GM12891 (cell line): Measurements from ENCODE around the gene G3BP2.
A peak's percentile ranks its signal among the peaks of the same experiment; 100 is the strongest.
"Not testable (repeated sequence)": the region's sequence is repeated elsewhere in the genome, so short reads cannot be mapped to it uniquely, and the experiment has no call there.

Experiments used
- DNase-seq: peaks from one replicate; pipeline ENCODE4 v3.0.0; 2011; ENCODE audit warnings: low spot score; ENCODE audit not compliant: insufficient read length
- FAIRE-seq: peaks from 2 replicates; lab custom pipeline; 2011; peaks lifted over from hg19 to GRCh38; lab: Jason Lieb, UNC
- PAX5 ChIP-seq: IDR thresholded peaks from 2 replicates; pipeline ENCODE4 v1.6.1; 2011; ENCODE audit warnings: low read length, moderate library complexity, mild to moderate bottlenecking; ENCODE audit not compliant: insufficient read depth, severe bottlenecking
- POLR2A ChIP-seq: IDR thresholded peaks from 2 replicates; pipeline ENCODE4 v1.6.1; 2011; ENCODE audit warnings: low read depth, low read length, control low read depth
- POLR2AphosphoS5 ChIP-seq: IDR thresholded peaks from 2 replicates; pipeline ENCODE4 v1.6.1; 2011; ENCODE audit warnings: low read depth, low read length, control low read depth
- POU2F2 ChIP-seq: IDR thresholded peaks from 2 replicates; pipeline ENCODE4 v1.6.1; 2011; ENCODE audit warnings: low read depth, mild to moderate bottlenecking, control low read depth, low read length, moderate library complexity
- SPI1 ChIP-seq: IDR thresholded peaks from 2 replicates; pipeline ENCODE4 v1.6.1; 2011; ENCODE audit warnings: low read depth, low read length, control low read depth
- TAF1 ChIP-seq: IDR thresholded peaks from 2 replicates; pipeline ENCODE4 v1.6.1; 2011; ENCODE audit warnings: low read depth, low read length, control low read depth

The G3BP2 gene

DNA sequence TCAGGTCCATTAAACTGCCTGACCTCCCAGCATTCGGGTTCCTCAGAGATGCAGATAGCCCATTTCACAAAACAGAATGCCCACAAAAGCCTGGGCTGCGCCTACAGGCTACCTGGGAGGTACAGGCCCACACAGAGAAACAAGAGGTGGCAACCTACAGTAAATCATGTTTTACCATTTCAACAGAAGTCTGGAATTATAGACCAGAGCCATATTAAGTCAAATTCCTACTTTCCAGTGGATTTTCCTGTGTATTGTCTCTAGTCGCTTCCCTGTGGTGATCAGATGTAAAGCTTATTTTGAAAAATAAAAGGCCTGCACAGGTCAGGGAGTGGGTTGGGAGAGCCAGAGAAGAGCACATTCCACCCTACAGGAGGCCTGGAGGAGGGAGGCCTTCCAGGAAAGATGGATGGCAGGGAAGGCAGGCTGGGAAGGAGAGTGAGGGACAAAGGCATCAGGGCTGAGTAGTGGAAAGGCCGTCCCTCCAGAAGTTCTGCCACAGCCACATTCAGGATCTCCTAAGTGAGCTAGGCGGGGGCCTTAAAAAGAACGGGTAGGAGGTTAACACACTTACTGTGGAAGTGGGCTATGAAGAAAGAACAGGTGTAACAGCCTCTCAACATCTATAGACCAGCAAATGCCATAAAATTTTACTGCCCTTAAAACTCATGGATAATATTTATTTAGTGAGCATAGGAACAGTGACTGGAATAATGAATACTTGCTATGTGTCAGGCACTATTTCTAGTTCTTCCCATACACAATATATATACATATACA, 32.2 kb upstream of the G3BP2 start:
- TF ChIP-seq POLR2A, result no peak
- TF ChIP-seq PAX5, result no peak
- TF ChIP-seq POU2F2, result no peak
- TF ChIP-seq SPI1, result no peak
- TF ChIP-seq POLR2AphosphoS5, result no peak
- TF ChIP-seq TAF1, result no peak
- DNase-seq (no peak), FAIRE-seq (no peak)

GRCh38 chr4:75702919-75703411, 29.8 kb upstream of the G3BP2 start:
- DNase-seq (no peak), FAIRE-seq (no peak)
- TF ChIP-seq SPI1, result no peak
- no peak for TF ChIP-seq TAF1
- TF ChIP-seq POLR2AphosphoS5, result no peak

- DNase-seq, result no peak
- peak; percentile 73 for FAIRE-seq
- TF ChIP-seq POLR2AphosphoS5 (no peak), PAX5 (no peak), POU2F2 (no peak), POLR2A (no peak), TAF1 (no peak), SPI1 (no peak)
Measured at GRCh38 chr4:75699299-75699698, 26.1 kb upstream of the G3BP2 start.

DNA sequence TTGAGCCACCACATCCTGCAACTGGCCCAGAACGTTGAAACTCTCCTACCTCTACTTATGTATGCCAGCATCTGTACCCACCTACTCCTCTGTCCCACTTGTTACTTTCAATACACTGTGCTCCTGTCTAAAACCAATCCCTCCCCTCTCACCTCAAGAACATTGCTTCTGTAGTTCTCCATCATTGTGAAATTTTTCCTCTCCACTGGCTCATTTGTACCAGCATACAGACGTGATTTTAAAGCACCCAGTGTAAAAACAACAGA, 25.7 kb upstream of the G3BP2 start:
- TF ChIP-seq PAX5 (no peak), POLR2A (no peak), SPI1 (no peak), TAF1 (no peak)
- FAIRE-seq (no peak), DNase-seq (no peak)

DNA sequence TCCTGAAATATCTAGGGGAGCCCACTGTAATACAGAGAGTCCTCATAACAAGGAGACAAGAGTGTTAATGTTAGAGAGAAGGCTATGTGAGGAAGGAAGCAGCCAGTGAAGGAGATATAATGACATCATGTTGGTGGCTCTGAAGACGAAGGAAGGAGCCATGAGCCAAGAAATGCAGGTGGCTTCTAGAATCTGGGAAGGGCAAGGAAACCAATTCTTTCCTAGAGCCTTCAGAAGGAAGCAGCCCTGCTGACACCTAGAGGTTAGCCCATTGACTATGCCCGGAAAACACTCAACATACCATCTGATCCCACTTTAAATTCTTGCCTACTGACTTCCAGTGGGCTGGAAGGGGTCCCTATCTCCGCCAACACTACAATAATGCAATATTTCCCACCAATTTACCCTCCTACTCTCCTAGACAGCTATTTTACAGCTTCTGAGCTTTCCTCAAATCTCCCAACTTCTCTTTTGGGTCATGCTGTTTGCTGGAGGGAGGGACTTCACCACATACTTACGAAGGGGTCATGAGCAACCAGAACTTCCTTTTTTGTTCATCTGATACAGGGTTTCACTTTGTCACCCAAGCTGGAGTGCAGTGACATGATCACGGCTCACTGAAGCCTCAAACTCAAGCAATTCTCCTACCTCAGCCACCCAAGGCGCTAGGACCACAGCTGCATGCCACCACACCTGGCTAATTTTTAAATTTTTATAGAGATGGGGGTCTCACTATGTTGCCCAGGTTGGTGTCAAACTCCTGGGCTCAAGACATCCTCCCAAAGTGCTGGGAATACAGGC, 25.2 kb upstream of the G3BP2 start:
- DNase-seq, result no peak
- peak; percentile 90 for FAIRE-seq
- TF ChIP-seq PAX5 (no peak), POU2F2 (no peak), POLR2A (0 out of 2 replicates have a peak, but pooled peaks have one; percentile 41), SPI1 (peak; percentile 54)

- DNase-seq (no peak), FAIRE-seq (no peak)
- TF ChIP-seq POU2F2 (no peak), POLR2AphosphoS5 (no peak), SPI1 (no peak)
Measured at GRCh38 chr4:75696581-75696980, 23.4 kb upstream of the G3BP2 start.

- TF ChIP-seq TAF1 (no peak), POLR2AphosphoS5 (no peak), PAX5 (no peak), POU2F2 (no peak), POLR2A (no peak), SPI1 (no peak)
- FAIRE-seq (no peak), DNase-seq (no peak)
Measured at GRCh38 chr4:75696071-75696470, 22.9 kb upstream of the G3BP2 start.

- DNase-seq, FAIRE-seq: not testable (repeated sequence)
Measured at GRCh38 chr4:75692066-75692465, 18.9 kb upstream of the G3BP2 start.

DNA sequence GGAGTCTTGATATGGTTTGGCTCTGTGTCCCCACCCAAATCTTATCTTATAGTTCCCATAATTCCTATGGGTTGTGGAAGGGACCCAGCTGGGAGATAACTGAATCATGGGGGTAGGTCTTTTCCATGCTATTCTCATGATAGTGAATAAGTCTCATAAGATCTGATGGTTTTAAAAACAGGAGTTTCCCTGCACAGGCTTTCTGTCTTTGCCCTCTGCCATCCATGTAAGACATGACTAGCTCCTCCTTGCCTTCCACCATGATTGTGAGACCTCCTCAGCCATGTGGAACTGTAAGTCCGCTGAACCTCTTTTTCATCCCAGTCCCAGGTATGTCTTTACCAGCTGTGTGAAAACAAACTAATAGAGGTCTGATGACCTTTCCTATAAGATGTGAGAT, 13.9 kb upstream of the G3BP2 start:
- DNase-seq, FAIRE-seq: not testable (repeated sequence)

DNA sequence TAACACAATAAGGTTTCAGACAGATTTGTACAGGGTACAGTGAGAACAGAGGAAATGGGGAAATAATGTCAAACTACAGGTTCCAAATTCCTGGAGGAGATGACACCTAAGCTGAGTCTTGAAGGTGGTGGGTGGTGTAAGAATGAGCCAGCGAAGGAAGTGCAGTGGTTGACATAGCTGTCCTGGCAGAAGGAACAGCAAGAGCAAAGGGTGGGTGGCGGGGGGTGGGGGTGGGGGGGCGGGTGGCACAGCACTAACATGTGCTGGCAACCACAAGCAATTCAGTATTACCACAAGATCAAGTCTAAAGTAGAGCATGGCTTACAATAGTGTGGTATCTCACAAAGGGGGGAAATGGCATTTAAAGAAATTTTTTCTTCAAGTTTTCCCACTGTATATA, 13.1 kb upstream of the G3BP2 start:
- no peak for TF ChIP-seq PAX5
- TF ChIP-seq TAF1, result no peak
- TF ChIP-seq SPI1, result no peak
- no peak for TF ChIP-seq POLR2AphosphoS5
- TF ChIP-seq POU2F2, result no peak
- FAIRE-seq (no peak), DNase-seq (no peak)
